Gastrocnemius medialis (tissue), 4 donors: Measurements from ENCODE around the gene ROR2.

Source experiments
- POLR2A ChIP-seq, 2 donors: fragments of 450-650 bp; IDR thresholded peaks; one replicate each; pipeline ENCODE4 v1.6.1; 2017; ENCODE audit warnings: antibody characterized with exemption in 2 of 2, mild to moderate bottlenecking in 2 of 2, moderate library complexity in 2 of 2
- TF ChIP-seq, protein P1 (sequence below), 5 experiments: fragments of 450-650 bp in 3 of 5; fragments of 200-600 bp in 2 of 5; sonication (generic) in 2 of 5; IDR thresholded peaks in 4 of 5; conservative IDR thresholded peaks in 1 of 5; 1 replicate in 4 of 5; 2 replicates in 1 of 5; pipeline ENCODE4 v1.5.1; 2016 to 2019; ENCODE audit warnings: antibody characterized with exemption in 5 of 5, mild to moderate bottlenecking in 3 of 5, moderate library complexity in 3 of 5

DNA sequence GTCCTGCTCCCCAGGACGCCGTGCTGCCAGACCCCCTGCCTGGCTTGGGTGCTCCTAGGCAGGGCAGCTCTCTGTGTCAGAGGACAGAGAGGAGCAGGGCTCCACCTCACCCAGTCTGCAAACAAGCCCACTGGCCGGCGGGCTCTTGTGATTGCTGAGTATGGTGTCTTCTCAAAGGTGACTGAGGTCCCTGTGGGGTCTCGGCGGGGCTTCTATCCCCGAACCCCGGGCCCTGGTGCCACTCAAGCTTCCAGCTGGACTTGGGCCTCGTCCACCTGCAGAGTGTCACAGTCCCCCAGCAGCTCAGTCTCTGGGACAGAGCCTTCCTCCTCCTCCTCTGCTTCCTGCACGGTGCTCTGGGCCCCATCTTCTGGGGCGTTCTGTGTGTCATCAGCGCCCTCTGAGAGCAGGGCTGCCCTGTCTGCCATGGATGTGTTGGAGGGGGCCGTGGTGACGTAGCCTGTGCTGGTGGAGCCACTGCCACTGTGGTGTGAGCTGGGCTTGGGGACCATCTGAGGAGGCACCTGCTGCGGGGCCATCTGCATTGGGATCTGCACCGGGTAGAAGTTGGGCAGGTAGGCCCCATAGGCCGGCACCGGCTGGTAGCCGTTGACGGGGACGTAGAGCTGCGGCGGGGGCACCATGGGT is 226.5 kb downstream of the ROR2 start:
- TF ChIP-seq, protein P1, sequence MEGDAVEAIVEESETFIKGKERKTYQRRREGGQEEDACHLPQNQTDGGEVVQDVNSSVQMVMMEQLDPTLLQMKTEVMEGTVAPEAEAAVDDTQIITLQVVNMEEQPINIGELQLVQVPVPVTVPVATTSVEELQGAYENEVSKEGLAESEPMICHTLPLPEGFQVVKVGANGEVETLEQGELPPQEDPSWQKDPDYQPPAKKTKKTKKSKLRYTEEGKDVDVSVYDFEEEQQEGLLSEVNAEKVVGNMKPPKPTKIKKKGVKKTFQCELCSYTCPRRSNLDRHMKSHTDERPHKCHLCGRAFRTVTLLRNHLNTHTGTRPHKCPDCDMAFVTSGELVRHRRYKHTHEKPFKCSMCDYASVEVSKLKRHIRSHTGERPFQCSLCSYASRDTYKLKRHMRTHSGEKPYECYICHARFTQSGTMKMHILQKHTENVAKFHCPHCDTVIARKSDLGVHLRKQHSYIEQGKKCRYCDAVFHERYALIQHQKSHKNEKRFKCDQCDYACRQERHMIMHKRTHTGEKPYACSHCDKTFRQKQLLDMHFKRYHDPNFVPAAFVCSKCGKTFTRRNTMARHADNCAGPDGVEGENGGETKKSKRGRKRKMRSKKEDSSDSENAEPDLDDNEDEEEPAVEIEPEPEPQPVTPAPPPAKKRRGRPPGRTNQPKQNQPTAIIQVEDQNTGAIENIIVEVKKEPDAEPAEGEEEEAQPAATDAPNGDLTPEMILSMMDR (IDR thresholded peaks at IDR 0.05 in 4 of 5, conservative IDR thresholded peaks at IDR 0.05 in 1 of 5): no peak
- no peak for TF ChIP-seq POLR2A (IDR thresholded peaks at IDR 0.05)
